ENCODE data around the gene SLC44A5. TPM values are rescaled to one million over a fixed set of nuclear protein-coding genes. Genes with fewer than 3 reads are reported as not detected.

Gene SLC44A5
- total and polyA plus RNA-seq, 2 donors (not counting 1 experiment from before 2014, with no cell fraction given), result 2.8 to 4.2 TPM

DNA sequence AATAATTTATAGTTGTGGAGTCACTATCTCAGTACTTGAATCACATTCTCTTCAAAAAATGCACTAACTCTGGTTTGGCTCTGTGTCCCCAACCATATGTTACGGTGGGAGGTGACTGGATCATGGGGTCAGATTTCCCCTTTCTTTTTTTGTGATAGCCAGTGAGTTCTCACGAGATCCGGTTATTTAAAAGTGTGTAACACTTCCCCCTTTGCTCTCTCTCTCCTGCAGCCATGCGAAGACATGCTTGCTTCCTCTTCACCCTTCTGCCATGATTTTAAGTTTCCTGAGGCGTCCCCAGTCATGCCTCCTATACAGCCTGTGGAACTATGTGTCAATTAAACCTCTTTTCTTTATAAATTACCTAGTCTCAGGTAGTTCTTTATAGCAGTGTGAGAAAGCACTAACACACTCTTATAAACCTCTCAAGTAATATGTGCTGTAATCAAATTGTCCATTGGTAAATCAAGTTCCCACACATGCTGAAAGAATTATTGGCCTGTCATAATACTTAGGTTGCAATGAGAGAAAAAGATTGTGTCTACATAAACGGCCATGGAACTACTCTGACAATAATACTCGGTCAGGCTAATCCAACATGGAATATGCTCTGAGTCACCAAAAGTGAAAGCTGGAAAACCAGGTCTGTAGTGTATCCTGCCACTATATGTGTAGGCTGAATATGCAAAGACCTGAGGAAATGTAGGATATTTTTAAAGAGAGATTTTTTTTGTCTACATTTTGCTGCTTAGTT lies 107.5 kb downstream of the SLC44A5 start:
- Histone ChIP-seq H3K4me2 (replicated peaks; ENCODE audit: low read depth, low read length, poor library complexity, severe bottlenecking) (no peak overlapping the region), H3K4me1 (ENCODE audit: control insufficient read depth in 2 of 2, insufficient read depth in 2 of 2, low read length in 2 of 2) (no peaks in the 10 kb centered on the region), H3K27ac (ENCODE audit: low read length in 2 of 2) (no peak overlapping the region), H3K36me3 (replicated peaks in 1 of 2; ENCODE audit: control extremely low read depth in 1 of 2, control insufficient read depth in 1 of 2, extremely low read depth in 1 of 2, insufficient read depth in 2 of 2, low read length in 1 of 2) (no peaks in the 10 kb centered on the region), H4K20me1 (ENCODE audit: control insufficient read depth, insufficient read depth, low read length, poor library complexity, severe bottlenecking) (no peaks in the 10 kb centered on the region), H3K4me3 (ENCODE audit: control extremely low read depth in 1 of 5, extremely low read depth in 1 of 5, insufficient read depth in 1 of 5, low read depth in 2 of 5, low read length in 4 of 5) (no peak overlapping the region), H3K9ac (ENCODE audit: low read length) (no peak overlapping the region), H3K79me2 (ENCODE audit: control insufficient read depth, insufficient read depth, low read length) (no peaks in the 10 kb centered on the region), H3K9me3 (ENCODE audit: control extremely low read depth in 1 of 3, control insufficient read depth in 2 of 3, insufficient read depth in 1 of 3, low read length in 2 of 3) (no peaks in the 10 kb centered on the region), H2AFZ (ENCODE audit: insufficient read depth, low read depth, low read length, poor library complexity, severe bottlenecking) (no peak overlapping the region), H3K27me3 (replicated peaks in 1 of 4; ENCODE audit: control extremely low read depth in 1 of 4, control insufficient read depth in 3 of 4, insufficient read depth in 4 of 4, low read length in 3 of 4) (no peaks in the 10 kb centered on the region)
- TF ChIP-seq EZH2 (IDR thresholded peaks at IDR 0.05; ENCODE audit: borderline replicate concordance, insufficient read depth, low read depth, low read length, poor library complexity, severe bottlenecking), result no peak
- Mint-ChIP-seq H3K4me3 (no peak overlapping the region), H3K4me1 (no peaks in the 10 kb centered on the region), H3K9me3 (ENCODE audit: insufficient read depth) (peaks cover 2% of the 10 kb centered on the region), H3K27me3 (no peaks in the 10 kb centered on the region), H3K27ac (no peak overlapping the region)
- WGBS (ENCODE audit: insufficient coverage), result 74% methylated on average over 6 of the region's 7 CpGs
- ATAC-seq (ENCODE audit: low read depth) (no peak), DNase-seq (peak; percentile 2)
- ChIA-PET POLR2A (no interaction called here), CTCF (no interaction called here)
- intact Hi-C loops (cut with micrococcal nuclease), result no loop called here

DNA sequence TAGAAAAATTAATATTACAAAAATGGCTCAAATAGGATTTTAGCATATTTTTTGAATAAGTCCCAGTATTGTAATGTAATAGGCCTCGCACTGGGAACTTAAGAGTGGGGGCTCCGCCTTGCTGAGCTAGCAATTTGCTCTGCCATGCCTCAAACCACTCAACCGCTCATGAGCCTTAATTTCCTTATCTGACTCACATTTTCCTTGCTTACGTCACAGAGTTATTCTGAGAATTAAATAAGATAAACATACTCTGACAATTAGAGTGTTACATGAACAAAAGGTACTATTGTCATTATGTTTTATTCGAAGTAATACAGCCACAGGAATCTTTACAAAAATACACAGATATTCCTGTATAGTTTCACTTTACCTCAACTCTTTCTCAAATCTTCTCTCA lies 108.1 kb downstream of the SLC44A5 start:
- Mint-ChIP-seq H3K9me3 (ENCODE audit: insufficient read depth) (peaks cover 2% of the 10 kb centered on the region), H3K27me3 (no peaks in the 10 kb centered on the region), H3K4me1 (no peaks in the 10 kb centered on the region), H3K4me3 (no peak overlapping the region), H3K27ac (no peak overlapping the region)
- Histone ChIP-seq H3K9ac (ENCODE audit: low read length) (no peak overlapping the region), H3K27ac (ENCODE audit: low read length in 2 of 2) (no peak overlapping the region), H3K9me3 (ENCODE audit: control extremely low read depth in 1 of 3, control insufficient read depth in 2 of 3, insufficient read depth in 1 of 3, low read length in 2 of 3) (no peaks in the 10 kb centered on the region), H4K20me1 (ENCODE audit: control insufficient read depth, insufficient read depth, low read length, poor library complexity, severe bottlenecking) (no peaks in the 10 kb centered on the region), H2AFZ (ENCODE audit: insufficient read depth, low read depth, low read length, poor library complexity, severe bottlenecking) (no peak overlapping the region), H3K79me2 (ENCODE audit: control insufficient read depth, insufficient read depth, low read length) (no peaks in the 10 kb centered on the region), H3K27me3 (replicated peaks in 1 of 4; ENCODE audit: control extremely low read depth in 1 of 4, control insufficient read depth in 3 of 4, insufficient read depth in 4 of 4, low read length in 3 of 4) (no peaks in the 10 kb centered on the region), H3K4me1 (ENCODE audit: control insufficient read depth in 2 of 2, insufficient read depth in 2 of 2, low read length in 2 of 2) (no peaks in the 10 kb centered on the region), H3K4me3 (ENCODE audit: control extremely low read depth in 1 of 5, extremely low read depth in 1 of 5, insufficient read depth in 1 of 5, low read depth in 2 of 5, low read length in 4 of 5) (no peak overlapping the region), H3K36me3 (replicated peaks in 1 of 2; ENCODE audit: control extremely low read depth in 1 of 2, control insufficient read depth in 1 of 2, extremely low read depth in 1 of 2, insufficient read depth in 2 of 2, low read length in 1 of 2) (no peaks in the 10 kb centered on the region), H3K4me2 (replicated peaks; ENCODE audit: low read depth, low read length, poor library complexity, severe bottlenecking) (no peak overlapping the region)
- no CpG with 5 or more reads among the region's 5 CpGs for WGBS (ENCODE audit: insufficient coverage)
- POLR2A ChIA-PET, result no interaction called here
- DNase-seq, result no peak
- TF ChIP-seq, protein P1, sequence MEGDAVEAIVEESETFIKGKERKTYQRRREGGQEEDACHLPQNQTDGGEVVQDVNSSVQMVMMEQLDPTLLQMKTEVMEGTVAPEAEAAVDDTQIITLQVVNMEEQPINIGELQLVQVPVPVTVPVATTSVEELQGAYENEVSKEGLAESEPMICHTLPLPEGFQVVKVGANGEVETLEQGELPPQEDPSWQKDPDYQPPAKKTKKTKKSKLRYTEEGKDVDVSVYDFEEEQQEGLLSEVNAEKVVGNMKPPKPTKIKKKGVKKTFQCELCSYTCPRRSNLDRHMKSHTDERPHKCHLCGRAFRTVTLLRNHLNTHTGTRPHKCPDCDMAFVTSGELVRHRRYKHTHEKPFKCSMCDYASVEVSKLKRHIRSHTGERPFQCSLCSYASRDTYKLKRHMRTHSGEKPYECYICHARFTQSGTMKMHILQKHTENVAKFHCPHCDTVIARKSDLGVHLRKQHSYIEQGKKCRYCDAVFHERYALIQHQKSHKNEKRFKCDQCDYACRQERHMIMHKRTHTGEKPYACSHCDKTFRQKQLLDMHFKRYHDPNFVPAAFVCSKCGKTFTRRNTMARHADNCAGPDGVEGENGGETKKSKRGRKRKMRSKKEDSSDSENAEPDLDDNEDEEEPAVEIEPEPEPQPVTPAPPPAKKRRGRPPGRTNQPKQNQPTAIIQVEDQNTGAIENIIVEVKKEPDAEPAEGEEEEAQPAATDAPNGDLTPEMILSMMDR (IDR thresholded peaks at IDR 0.05), result no peak
- no peak for TF ChIP-seq EZH2 (IDR thresholded peaks at IDR 0.05; ENCODE audit: borderline replicate concordance, insufficient read depth, low read depth, low read length, poor library complexity, severe bottlenecking)
- intact Hi-C loops (cut with micrococcal nuclease), result no loop called here
- ATAC-seq (ENCODE audit: low read depth), result no peak
- CTCF ChIA-PET, result no interaction called here
